ENCODE measurements around the gene RASGRP1. TPM values are rescaled to one million over a fixed set of nuclear protein-coding genes. Genes with fewer than 3 reads are reported as not detected.

The RASGRP1 gene
- polyA plus RNA-seq, 1 of the 3 experiments (the other 2 are of a cell fraction), result 0.03 TPM

DNA sequence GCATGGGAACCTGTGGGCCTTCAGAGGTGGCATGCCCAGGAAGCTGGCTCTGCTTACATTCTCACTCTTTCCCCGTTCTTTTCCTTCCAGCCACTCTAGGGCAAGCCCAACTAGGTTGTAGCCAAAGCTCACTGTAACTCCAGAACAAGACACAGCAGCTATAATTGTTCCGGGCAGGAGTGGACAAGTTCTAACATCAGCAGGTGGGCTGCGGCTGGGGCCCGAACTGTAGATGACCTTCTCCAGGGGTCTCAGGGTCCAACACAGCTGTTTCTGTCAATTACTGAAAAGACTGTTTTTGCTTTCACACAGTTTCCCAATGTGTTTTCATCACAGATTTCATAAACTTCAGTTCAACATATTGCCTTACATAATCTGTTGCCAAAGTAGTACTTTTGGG, 11.5 kb downstream of the RASGRP1 start:
- Histone ChIP-seq H3K36me3 (replicated peaks in 1 of 2; ENCODE audit: control insufficient read depth in 1 of 2, insufficient read depth in 2 of 2, low read length in 1 of 2) (no peaks in the 10 kb centered on the region), H3K9me2 (no peaks in the 10 kb centered on the region), H4K20me1 (ENCODE audit: insufficient read depth) (no peaks in the 10 kb centered on the region), H3K4me2 (no peak overlapping the region), H3K27me3 (ENCODE audit: insufficient read depth) (no peaks in the 10 kb centered on the region), H2AFZ (ENCODE audit: low read depth) (no peak overlapping the region), H3F3A (replicated peaks; ENCODE audit: insufficient read depth) (no peaks in the 10 kb centered on the region), H3K79me2 (ENCODE audit: insufficient read depth) (no peaks in the 10 kb centered on the region), H3K27ac (ENCODE audit: low read depth in 2 of 2, low read length in 1 of 2) (no peak overlapping the region), H3K9me3 (no peaks in the 10 kb centered on the region), H3K4me3 (ENCODE audit: low read depth in 2 of 2, low read length in 1 of 2) (no peak overlapping the region), H3K9ac (no peak overlapping the region), H3K4me1 (ENCODE audit: control insufficient read depth in 1 of 2, insufficient read depth in 2 of 2, low read depth in 1 of 2, low read length in 1 of 2) (peaks cover 0 to 3% of the 10 kb centered on the region in 2 experiments; a peak in 1 of 4 replicates)
- no peak for DNase-seq
- CTCF ChIA-PET, result interaction anchor here (0.6 to 6.5 kb wide), 4 partner anchors 11 to 131 kb away, joined by 3 to 53 read pairs (median 4); partner anchors contain the start of gene RASGRP1
- TF ChIP-seq TCF12 (IDR thresholded peaks at IDR 0.05) (no peak), RXRA (IDR thresholded peaks at IDR 0.05; ENCODE audit: borderline replicate concordance, low read depth) (no peak), JUND (IDR thresholded peaks at IDR 0.05) (no peak), MEF2A (IDR thresholded peaks at IDR 0.05; ENCODE audit: borderline replicate concordance, low read depth) (no peak), GABPA (IDR thresholded peaks at IDR 0.05; ENCODE audit: low read depth) (no peak), CHD2 (IDR thresholded peaks at IDR 0.05; ENCODE audit: low read length, partially characterized antibody) (no peak), RAD21 (IDR thresholded peaks at IDR 0.05; ENCODE audit: low read length) (no peak), SMC3 (IDR thresholded peaks at IDR 0.05; ENCODE audit: low read depth, low read length) (no peak), EP300 (IDR thresholded peaks at IDR 0.05; ENCODE audit: borderline replicate concordance in 1 of 2, low read depth in 1 of 2, low read length in 1 of 2) (no peak), RFX5 (IDR thresholded peaks at IDR 0.05; ENCODE audit: low read length) (no peak), ELF1 (IDR thresholded peaks at IDR 0.05) (no peak), FOXJ3 (CRISPR knock-in tag; IDR thresholded peaks at IDR 0.05) (no peak), FOSL2 (IDR thresholded peaks at IDR 0.05; ENCODE audit: borderline replicate concordance, low read depth) (no peak), RCOR1 (IDR thresholded peaks at IDR 0.05; ENCODE audit: low read length) (no peak), POLR2AphosphoS5 (IDR thresholded peaks at IDR 0.05; ENCODE audit: low read depth, low read length) (no peak), EZH2phosphoT487 (IDR thresholded peaks at IDR 0.05; ENCODE audit: borderline replicate concordance, low read depth) (no peak), FOXM1 (IDR thresholded peaks at IDR 0.05; ENCODE audit: low read depth) (no peak), NFIC (IDR thresholded peaks at IDR 0.05; ENCODE audit: borderline replicate concordance) (no peak)
- TF ChIP-seq, protein P1, sequence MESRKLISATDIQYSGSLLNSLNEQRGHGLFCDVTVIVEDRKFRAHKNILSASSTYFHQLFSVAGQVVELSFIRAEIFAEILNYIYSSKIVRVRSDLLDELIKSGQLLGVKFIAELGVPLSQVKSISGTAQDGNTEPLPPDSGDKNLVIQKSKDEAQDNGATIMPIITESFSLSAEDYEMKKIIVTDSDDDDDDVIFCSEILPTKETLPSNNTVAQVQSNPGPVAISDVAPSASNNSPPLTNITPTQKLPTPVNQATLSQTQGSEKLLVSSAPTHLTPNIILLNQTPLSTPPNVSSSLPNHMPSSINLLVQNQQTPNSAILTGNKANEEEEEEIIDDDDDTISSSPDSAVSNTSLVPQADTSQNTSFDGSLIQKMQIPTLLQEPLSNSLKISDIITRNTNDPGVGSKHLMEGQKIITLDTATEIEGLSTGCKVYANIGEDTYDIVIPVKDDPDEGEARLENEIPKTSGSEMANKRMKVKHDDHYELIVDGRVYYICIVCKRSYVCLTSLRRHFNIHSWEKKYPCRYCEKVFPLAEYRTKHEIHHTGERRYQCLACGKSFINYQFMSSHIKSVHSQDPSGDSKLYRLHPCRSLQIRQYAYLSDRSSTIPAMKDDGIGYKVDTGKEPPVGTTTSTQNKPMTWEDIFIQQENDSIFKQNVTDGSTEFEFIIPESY (IDR thresholded peaks at IDR 0.05; ENCODE audit: borderline replicate concordance, low read depth), result no peak
- TF ChIP-seq, protein P2, sequence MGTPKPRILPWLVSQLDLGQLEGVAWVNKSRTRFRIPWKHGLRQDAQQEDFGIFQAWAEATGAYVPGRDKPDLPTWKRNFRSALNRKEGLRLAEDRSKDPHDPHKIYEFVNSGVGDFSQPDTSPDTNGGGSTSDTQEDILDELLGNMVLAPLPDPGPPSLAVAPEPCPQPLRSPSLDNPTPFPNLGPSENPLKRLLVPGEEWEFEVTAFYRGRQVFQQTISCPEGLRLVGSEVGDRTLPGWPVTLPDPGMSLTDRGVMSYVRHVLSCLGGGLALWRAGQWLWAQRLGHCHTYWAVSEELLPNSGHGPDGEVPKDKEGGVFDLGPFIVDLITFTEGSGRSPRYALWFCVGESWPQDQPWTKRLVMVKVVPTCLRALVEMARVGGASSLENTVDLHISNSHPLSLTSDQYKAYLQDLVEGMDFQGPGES (IDR thresholded peaks at IDR 0.05; ENCODE audit: low read depth, low read length), result no peak
- POLR2A ChIA-PET, result no interaction called here
- 82% methylated on average over 4 of the region's 4 CpGs for WGBS (ENCODE audit: low lambda C conversion rate)

Data from SK-N-SH (cell line).